B cell (primary cell): ENCODE measurements around the gene SCN2B.

ENCODE experiments used
- EZH2 ChIP-seq: IDR thresholded peaks from 2 replicates; pipeline ENCODE4 v1.6.1; 2012; ENCODE audit warnings: borderline replicate concordance, low read depth, mild to moderate bottlenecking, moderate library complexity, low read length; ENCODE audit not compliant: insufficient read depth, poor library complexity, severe bottlenecking
- TF ChIP-seq, protein P1 (sequence below): fragments of 200-600 bp; IDR thresholded peaks from one replicate; pipeline ENCODE4 v1.8.0; 2022; ENCODE audit warnings: antibody characterized with exemption, mild to moderate bottlenecking

DNA sequence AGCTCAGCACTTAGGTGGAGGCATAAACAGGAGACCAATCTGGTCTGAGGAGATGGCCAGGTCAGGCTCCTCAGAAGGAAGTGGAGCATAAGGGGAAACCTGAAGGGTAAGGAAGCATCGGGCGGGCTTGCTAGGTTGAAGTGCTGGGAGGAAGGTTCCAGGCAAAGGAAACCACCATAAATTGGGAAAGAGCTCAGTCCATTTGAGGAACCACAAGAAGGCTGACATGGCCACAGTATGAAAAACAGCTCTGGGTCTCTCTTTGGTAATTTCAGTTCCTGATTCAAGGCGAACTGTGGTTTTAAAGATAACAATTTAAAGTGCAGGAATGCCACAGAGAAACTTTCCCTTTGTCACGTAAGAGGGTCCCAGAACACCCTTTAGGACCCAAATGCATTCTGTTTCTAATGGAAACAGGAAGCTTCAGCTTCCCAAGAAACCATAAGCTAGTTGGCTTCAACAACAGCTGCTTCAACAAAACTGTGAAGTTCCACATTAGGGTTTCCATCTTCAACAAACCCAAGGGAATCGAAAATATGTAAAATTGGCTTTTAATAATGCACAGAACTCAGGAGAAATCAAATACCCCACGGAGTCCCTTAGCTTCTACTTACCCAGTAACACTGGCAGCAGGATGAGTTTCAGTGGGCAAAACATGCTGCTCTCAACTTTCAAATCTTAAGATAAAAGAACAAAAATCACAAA is 37.9 kb upstream of the SCN2B start:
- TF ChIP-seq, protein P1, sequence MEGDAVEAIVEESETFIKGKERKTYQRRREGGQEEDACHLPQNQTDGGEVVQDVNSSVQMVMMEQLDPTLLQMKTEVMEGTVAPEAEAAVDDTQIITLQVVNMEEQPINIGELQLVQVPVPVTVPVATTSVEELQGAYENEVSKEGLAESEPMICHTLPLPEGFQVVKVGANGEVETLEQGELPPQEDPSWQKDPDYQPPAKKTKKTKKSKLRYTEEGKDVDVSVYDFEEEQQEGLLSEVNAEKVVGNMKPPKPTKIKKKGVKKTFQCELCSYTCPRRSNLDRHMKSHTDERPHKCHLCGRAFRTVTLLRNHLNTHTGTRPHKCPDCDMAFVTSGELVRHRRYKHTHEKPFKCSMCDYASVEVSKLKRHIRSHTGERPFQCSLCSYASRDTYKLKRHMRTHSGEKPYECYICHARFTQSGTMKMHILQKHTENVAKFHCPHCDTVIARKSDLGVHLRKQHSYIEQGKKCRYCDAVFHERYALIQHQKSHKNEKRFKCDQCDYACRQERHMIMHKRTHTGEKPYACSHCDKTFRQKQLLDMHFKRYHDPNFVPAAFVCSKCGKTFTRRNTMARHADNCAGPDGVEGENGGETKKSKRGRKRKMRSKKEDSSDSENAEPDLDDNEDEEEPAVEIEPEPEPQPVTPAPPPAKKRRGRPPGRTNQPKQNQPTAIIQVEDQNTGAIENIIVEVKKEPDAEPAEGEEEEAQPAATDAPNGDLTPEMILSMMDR = no peak
- TF ChIP-seq EZH2 = no peak
